ENCODE data around the gene GPBP1. TPM values are rescaled to one million over a fixed set of nuclear protein-coding genes. Genes with fewer than 3 reads are reported as not detected.

The GPBP1 gene
- total and polyA plus RNA-seq, 2 donors from 2014 or later, result 52.7 to 80.9 TPM

GRCh38 chr5:57211039-57211438, 37.2 kb downstream of the GPBP1 start:
- FAIRE-seq (no peak), DNase-seq (no peak)

GRCh38 chr5:57215629-57216195, 41.9 kb downstream of the GPBP1 start:
- Histone ChIP-seq H3K9me3 (ENCODE audit: control insufficient read depth in 2 of 3, insufficient read depth in 1 of 3, low read length in 3 of 3) (no peaks in the 10 kb centered on the region), H3K4me1 (ENCODE audit: control insufficient read depth in 2 of 3, insufficient read depth in 2 of 3, low read depth in 1 of 3, low read length in 3 of 3) (no peaks in the 10 kb centered on the region), H3K27me3 (ENCODE audit: control insufficient read depth, insufficient read depth, low read length) (no peaks in the 10 kb centered on the region), H3K4me3 (ENCODE audit: low read length in 3 of 3) (no peak overlapping the region), H3K36me3 (ENCODE audit: control insufficient read depth in 2 of 3, insufficient read depth in 3 of 3, low read length in 3 of 3) (peaks cover 3 to 15% (median 11%) of the 10 kb centered on the region in 3 donors), H3K27ac (ENCODE audit: low read depth in 2 of 2, low read length in 2 of 2) (no peak overlapping the region), H3K9ac (ENCODE audit: low read length in 3 of 3) (no peak overlapping the region)
- no peak for DNase-seq
- intact Hi-C loops (cut with DNase I), result loop anchor here (5.0 kb wide), 1 partner anchor 313 kb away; no protein-coding TSS in a partner anchor
- no peak for FAIRE-seq
- no peak for TF ChIP-seq CTCF (IDR thresholded peaks at IDR 0.05; ENCODE audit: borderline replicate concordance, extremely low read depth, insufficient read depth)

More at GRCh38 chr5:57211039-57211438, 37.2 kb downstream of the GPBP1 start:
- peaks cover 0 to 5% (median 0%) of the 10 kb centered on the region in 3 donors for H3K4me1 ChIP-seq (ENCODE audit: control insufficient read depth in 2 of 3, insufficient read depth in 2 of 3, low read depth in 1 of 3, low read length in 3 of 3)
- peaks cover 3 to 15% (median 8%) of the 10 kb centered on the region in 3 donors for H3K36me3 ChIP-seq (ENCODE audit: control insufficient read depth in 2 of 3, insufficient read depth in 3 of 3, low read length in 3 of 3)
- no peaks in the 10 kb centered on the region for H3K9me3 ChIP-seq (ENCODE audit: control insufficient read depth in 2 of 3, insufficient read depth in 1 of 3, low read length in 3 of 3)
- no peak overlapping the region for H3K9ac ChIP-seq (ENCODE audit: low read length in 3 of 3)
- intact Hi-C loops (cut with DNase I), result no loop called here
- no peak for TF ChIP-seq CTCF (IDR thresholded peaks at IDR 0.05; ENCODE audit: borderline replicate concordance, extremely low read depth, insufficient read depth)
- no peaks in the 10 kb centered on the region for H3K27me3 ChIP-seq (ENCODE audit: control insufficient read depth, insufficient read depth, low read length)
- H3K4me3 ChIP-seq (ENCODE audit: low read length in 3 of 3), result no peak overlapping the region
- H3K27ac ChIP-seq (ENCODE audit: low read depth in 2 of 2, low read length in 2 of 2), result no peak overlapping the region

GRCh38 chr5:57216714-57217113, 42.9 kb downstream of the GPBP1 start:
- no peak for TF ChIP-seq CTCF (IDR thresholded peaks at IDR 0.05; ENCODE audit: borderline replicate concordance, extremely low read depth, insufficient read depth)
- intact Hi-C loops (cut with DNase I), result loop anchor here (5.0 kb wide), 1 partner anchor 314 kb away; no protein-coding TSS in a partner anchor
- no peak overlapping the region for H3K4me3 ChIP-seq (ENCODE audit: low read length in 3 of 3)
- no peaks in the 10 kb centered on the region for H3K27me3 ChIP-seq (ENCODE audit: control insufficient read depth, insufficient read depth, low read length)
- no peaks in the 10 kb centered on the region for H3K9me3 ChIP-seq (ENCODE audit: control insufficient read depth in 2 of 3, insufficient read depth in 1 of 3, low read length in 3 of 3)
- no peak overlapping the region for H3K9ac ChIP-seq (ENCODE audit: low read length in 3 of 3)
- no peak for DNase-seq
- no peaks in the 10 kb centered on the region for H3K4me1 ChIP-seq (ENCODE audit: control insufficient read depth in 2 of 3, insufficient read depth in 2 of 3, low read depth in 1 of 3, low read length in 3 of 3)
- peaks cover 3 to 15% (median 11%) of the 10 kb centered on the region in 3 donors for H3K36me3 ChIP-seq (ENCODE audit: control insufficient read depth in 2 of 3, insufficient read depth in 3 of 3, low read length in 3 of 3)
- peak; percentile 21 for FAIRE-seq
- H3K27ac ChIP-seq (ENCODE audit: low read depth in 2 of 2, low read length in 2 of 2), result no peak overlapping the region
